BLaER1 treated with 17β-estradiol and CSF1 and Interleukin-3, amounts not matched to agents 10 nM and 100 nM (cell line): ENCODE measurements around the gene CDK6.
A peak's percentile ranks its signal among the peaks of the same experiment; 100 is the strongest.

Experiments used
- H3K27ac ChIP-seq, 11 experiments: shearing (Covaris generic); formaldehyde crosslinking; 2 replicates each; pipeline ENCODE4 v1.8.1; 2022
- H3K27me3 ChIP-seq, 11 experiments: shearing (Covaris generic); formaldehyde crosslinking; 2 replicates each; pipeline ENCODE4 v1.8.1; 2022
- H3K36me3 ChIP-seq, 11 experiments: shearing (Covaris generic); formaldehyde crosslinking; 2 replicates each; pipeline ENCODE4 v1.8.1; 2022
- H3K4me1 ChIP-seq, 10 experiments: shearing (Covaris generic); formaldehyde crosslinking; 2 replicates each; pipeline ENCODE4 v1.8.1; 2022
- H3K4me2 ChIP-seq, 11 experiments: shearing (Covaris generic); formaldehyde crosslinking; 2 replicates each; pipeline ENCODE4 v1.8.1; 2022
- H3K4me3 ChIP-seq, 10 experiments: shearing (Covaris generic); formaldehyde crosslinking; 2 replicates each; pipeline ENCODE4 v1.8.1; 2022
- H3K9ac ChIP-seq, 11 experiments: shearing (Covaris generic); formaldehyde crosslinking; 2 replicates each; pipeline ENCODE4 v1.8.1; 2022
- H3K9me3 ChIP-seq, 11 experiments: shearing (Covaris generic); formaldehyde crosslinking; replicated peaks in 1 of 11; 2 replicates each; pipeline ENCODE4 v1.8.1; 2022
- H4K20me1 ChIP-seq, 11 experiments: shearing (Covaris generic); formaldehyde crosslinking; 2 replicates each; pipeline ENCODE4 v1.8.1; 2022
- Cebpa-rat ChIP-seq, 11 experiments: shearing (Covaris generic); IDR thresholded peaks; 2 replicates each; pipeline ENCODE4 v1.8.1; 2022

CDK6 gene

DNA sequence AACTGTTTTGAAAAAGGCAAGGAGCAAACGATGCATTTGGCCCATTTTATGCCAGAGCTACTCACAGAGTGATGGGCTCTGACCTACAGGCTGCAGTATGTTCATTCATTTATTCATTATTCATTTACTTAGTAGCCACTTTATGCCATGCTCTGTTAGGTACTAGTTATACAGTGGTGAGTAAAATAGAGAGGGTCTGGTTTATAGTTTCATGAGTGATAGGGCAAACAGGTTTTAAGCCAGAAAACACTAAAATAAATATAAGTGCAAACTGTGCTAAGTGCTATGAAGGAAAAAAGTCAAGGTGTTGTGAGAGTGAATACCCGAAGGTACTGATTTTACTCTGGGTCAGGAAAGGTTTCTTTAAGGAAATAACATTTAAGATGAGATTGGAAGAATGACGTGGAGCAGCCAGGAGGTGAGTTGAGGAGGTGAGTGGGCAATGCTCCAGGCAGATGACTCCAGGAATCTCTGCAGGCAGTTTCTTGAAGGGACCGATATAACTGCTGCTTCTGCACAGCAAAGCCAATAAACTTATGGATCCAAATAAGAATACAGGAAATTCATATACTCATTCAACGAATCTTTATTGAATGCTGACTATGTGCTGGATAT, 189.3 kb downstream of the CDK6 start:
- Histone ChIP-seq H4K20me1 (no peaks in the 10 kb centered on the region), H3K4me1 (peaks cover 52 to 66% (median 61%) of the 10 kb centered on the region in 10 experiments), H3K4me3 (no peak overlapping the region), H3K9ac (peak overlapping the region in 4 of 11 experiments; percentile 0 to 52 (median 38); a peak in 3 of 22 replicates), H3K36me3 (peaks cover 0 to 8% (median 0%) of the 10 kb centered on the region in 11 experiments; a peak in 2 of 22 replicates), H3K27ac (peak overlapping the region in 7 of 11 experiments; percentile 2 to 82 (median 78); a peak in 14 of 22 replicates), H3K9me3 (peaks cover 0 to 10% (median 0%) of the 10 kb centered on the region in 11 experiments; a peak in 5 of 22 replicates), H3K27me3 (no peaks in the 10 kb centered on the region), H3K4me2 (peak overlapping the region; percentile 74 to 88 (median 82); a peak in 18 of 22 replicates)
- TF ChIP-seq Cebpa-rat (IDR thresholded peaks at IDR 0.05) = no peak

DNA sequence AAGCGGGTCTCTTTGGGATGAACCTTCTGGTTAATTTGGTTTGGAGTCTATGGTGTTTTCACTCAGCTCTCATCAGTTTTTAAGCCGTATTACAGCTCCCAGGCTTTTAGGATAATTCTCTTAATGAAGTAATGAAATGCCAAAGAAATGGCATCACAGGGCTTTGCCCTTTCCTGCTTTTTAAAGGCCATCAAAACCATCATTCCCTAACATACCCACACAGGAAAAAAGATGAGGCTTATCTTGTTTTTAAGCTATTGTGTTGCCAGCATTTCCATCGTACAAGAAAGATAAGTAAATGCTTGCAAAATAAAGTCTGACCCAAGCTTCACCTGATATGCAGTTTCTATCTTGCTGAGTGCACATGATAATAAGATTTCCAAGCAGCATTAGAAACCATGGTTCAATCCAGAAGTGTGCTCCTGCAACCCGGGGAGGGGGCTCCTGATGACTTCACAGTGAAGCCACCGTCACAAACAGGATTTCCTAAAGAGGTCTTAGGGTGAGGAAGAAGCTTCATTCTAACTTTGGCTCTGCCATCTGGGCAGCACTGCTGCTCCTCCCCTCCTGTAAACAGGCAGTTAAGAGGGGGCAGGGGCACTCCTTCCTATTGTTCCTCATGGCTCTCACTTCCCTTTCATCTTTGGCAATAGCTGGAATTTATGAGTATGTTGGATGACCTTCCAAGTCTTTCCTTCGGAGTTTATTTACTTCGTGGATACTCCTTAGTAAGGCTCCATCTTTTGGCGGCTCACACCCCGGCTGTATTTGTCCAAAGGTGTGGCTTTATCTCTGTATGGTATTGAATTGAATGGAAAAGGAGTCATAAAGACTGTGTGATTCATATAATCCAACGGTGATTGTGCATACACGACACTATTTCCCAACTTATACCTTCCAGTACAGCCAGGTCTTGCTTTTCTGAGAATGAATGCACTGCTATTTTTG, 191.0 kb downstream of the CDK6 start:
- Histone ChIP-seq H3K36me3 (peaks cover 0 to 8% (median 0%) of the 10 kb centered on the region in 11 experiments; a peak in 2 of 22 replicates), H3K9ac (peak overlapping the region in 8 of 11 experiments; percentile 10 to 63 (median 54); a peak in 16 of 22 replicates), H3K4me1 (peaks cover 68 to 83% (median 75%) of the 10 kb centered on the region in 10 experiments), H3K4me3 (peak overlapping the region in 5 of 10 experiments; percentile 1 to 38 (median 19); a peak in 9 of 20 replicates), H4K20me1 (no peaks in the 10 kb centered on the region), H3K27ac (peak overlapping the region in 9 of 11 experiments; percentile 21 to 82 (median 75); a peak in 17 of 22 replicates), H3K27me3 (no peaks in the 10 kb centered on the region), H3K4me2 (peak overlapping the region; percentile 74 to 88 (median 82)), H3K9me3 (peaks cover 0 to 10% (median 0%) of the 10 kb centered on the region in 11 experiments; a peak in 5 of 22 replicates)
- TF ChIP-seq Cebpa-rat (IDR thresholded peaks at IDR 0.05) = no peak

DNA sequence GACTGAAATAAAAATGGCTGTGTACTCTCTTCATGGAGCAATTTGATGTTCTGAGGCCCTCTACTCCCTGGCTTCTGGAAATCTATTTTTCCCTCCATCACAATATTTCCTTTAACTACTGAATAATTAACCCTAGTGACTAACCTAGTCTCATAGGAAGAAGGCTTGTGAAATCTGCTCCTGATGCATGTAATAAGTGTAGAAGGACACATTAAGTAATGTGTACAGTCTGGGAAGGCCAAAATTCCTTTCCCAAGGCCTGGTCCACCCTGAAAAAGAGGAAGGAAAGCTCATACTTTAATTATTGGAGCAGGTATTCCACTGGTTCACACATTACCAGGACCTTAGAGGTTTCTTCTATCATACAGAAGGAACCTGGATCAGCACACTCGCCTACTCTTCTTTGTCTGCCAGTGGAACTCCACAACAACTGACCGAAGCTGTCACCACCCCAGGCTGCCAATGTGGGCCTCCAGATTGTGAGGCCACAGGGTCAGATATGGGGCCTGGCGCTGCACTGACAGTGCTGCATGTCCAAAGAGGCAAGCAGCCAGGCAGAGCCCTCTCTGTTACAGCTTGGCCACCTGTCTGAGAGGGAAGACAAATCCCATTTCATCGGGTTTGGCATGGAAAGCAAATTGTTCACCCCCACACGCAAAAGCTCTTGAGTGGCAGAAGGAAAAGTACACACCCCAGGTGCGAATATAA, 191.8 kb downstream of the CDK6 start:
- Histone ChIP-seq H3K27me3 (no peaks in the 10 kb centered on the region), H3K9me3 (peaks cover 0 to 10% (median 0%) of the 10 kb centered on the region in 11 experiments; a peak in 5 of 22 replicates), H3K4me1 (peaks cover 76 to 91% (median 84%) of the 10 kb centered on the region in 10 experiments), H3K27ac (peak overlapping the region in 9 of 11 experiments; percentile 21 to 82 (median 75); a peak in 17 of 22 replicates), H3K9ac (peak overlapping the region in 8 of 11 experiments; percentile 10 to 63 (median 54); a peak in 13 of 22 replicates), H3K36me3 (peaks cover 0 to 8% (median 0%) of the 10 kb centered on the region in 11 experiments; a peak in 2 of 22 replicates), H3K4me3 (peak overlapping the region in 2 of 10 experiments; percentile 1 to 8; a peak in 3 of 20 replicates), H3K4me2 (peak overlapping the region; percentile 74 to 88 (median 82)), H4K20me1 (no peaks in the 10 kb centered on the region)
- TF ChIP-seq Cebpa-rat (IDR thresholded peaks at IDR 0.05) = no peak

DNA sequence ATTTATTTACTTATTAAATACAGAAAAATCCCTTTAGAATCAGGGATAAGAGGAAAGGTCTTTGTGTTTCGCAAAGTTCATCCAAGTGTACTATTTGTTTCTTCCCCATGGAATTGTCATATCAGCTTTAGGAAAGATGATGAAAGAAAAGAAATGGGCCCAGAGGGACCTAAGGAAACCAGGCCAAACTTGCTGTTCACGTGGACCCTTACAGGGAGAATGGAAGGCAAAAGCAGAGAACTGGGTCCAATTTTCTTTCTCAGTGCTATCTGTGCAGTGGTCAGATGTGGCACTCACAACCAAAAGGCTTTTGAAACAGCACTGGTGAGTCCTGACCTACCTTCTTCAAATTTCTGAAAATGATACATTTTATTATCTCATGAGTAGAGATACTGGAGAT, 192.6 kb downstream of the CDK6 start:
- H3K27me3 ChIP-seq = no peaks in the 10 kb centered on the region
- H3K9ac ChIP-seq = peak overlapping the region in 1 of 11 experiments; percentile 27; a peak in 2 of 22 replicates
- no peak for TF ChIP-seq Cebpa-rat (IDR thresholded peaks at IDR 0.05)
- peak overlapping the region in 7 of 11 experiments; percentile 64 to 82 (median 78); a peak in 14 of 22 replicates for H3K27ac ChIP-seq
- H3K36me3 ChIP-seq = peaks cover 0 to 8% (median 0%) of the 10 kb centered on the region in 11 experiments; a peak in 2 of 22 replicates
- H3K4me2 ChIP-seq = peak overlapping the region; percentile 74 to 88 (median 82); a peak in 21 of 22 replicates
- H3K4me1 ChIP-seq = peaks cover 84 to 99% (median 91%) of the 10 kb centered on the region in 10 experiments
- H3K4me3 ChIP-seq = no peak overlapping the region
- H4K20me1 ChIP-seq = no peaks in the 10 kb centered on the region
- H3K9me3 ChIP-seq = peaks cover 0 to 10% (median 0%) of the 10 kb centered on the region in 11 experiments; a peak in 5 of 22 replicates

DNA sequence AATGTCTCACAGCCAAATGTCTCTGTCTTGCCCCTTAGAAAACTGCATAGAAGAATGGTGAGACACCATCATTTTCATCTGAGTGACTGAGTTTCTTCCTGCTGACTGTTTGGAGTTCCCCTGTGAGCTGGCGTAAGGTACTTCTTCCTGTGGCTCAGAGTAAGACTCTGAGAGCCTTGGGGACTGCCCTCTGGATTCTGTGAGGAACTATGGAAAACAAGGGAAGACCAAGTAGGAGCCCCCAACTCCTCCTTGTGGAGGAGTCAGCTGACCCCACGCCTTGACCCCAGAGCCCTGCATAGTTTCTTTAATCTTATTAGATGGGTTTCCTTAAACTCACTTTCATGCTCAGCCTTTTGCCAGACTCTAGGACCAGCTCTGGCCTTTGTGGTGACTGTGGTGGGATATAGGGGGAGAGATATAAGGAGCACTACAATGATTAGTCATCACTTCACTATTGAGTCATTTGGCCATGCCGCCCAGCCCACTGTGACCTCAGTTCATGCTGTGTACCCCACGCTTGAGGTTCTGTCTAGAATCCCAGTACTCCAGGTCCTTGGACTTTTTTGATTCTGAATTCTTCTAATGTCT, 194.4 kb downstream of the CDK6 start:
- Histone ChIP-seq H3K4me3 (no peak overlapping the region), H3K27me3 (no peaks in the 10 kb centered on the region), H4K20me1 (no peaks in the 10 kb centered on the region), H3K4me1 (peaks cover 83 to 100% (median 95%) of the 10 kb centered on the region in 10 experiments), H3K36me3 (peaks cover 0 to 8% (median 0%) of the 10 kb centered on the region in 11 experiments; a peak in 2 of 22 replicates), H3K4me2 (peak overlapping the region; percentile 41 to 88 (median 78)), H3K27ac (peak overlapping the region in 10 of 11 experiments; percentile 28 to 82 (median 72); a peak in 19 of 22 replicates), H3K9ac (peak overlapping the region in 7 of 11 experiments; percentile 0 to 40 (median 31); a peak in 10 of 22 replicates), H3K9me3 (peaks cover 0 to 10% (median 0%) of the 10 kb centered on the region in 11 experiments; a peak in 5 of 22 replicates)
- no peak for TF ChIP-seq Cebpa-rat (IDR thresholded peaks at IDR 0.05)

DNA sequence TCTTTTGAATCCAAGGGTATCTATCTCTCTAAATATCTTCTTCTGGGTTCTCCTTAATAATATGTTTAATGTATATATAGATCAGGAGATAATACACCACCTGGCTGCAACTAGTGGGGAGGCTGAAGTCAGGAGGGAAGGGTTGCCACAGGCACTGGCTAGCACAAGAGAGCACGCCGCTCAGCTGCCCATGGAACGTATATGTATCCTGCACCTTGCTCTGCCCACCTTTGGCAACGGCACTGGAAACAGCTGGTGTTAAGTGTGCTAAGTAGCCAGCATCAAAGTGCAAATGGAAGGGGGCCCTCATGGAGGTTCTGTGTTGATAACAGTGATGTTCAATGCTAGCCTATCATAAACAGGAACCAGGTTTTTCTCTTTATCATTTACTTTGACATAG, 196.4 kb downstream of the CDK6 start:
- TF ChIP-seq Cebpa-rat (IDR thresholded peaks at IDR 0.05) = no peak
- peak overlapping the region in 9 of 11 experiments; percentile 47 to 93 (median 77); a peak in 18 of 22 replicates for H3K27ac ChIP-seq
- peak overlapping the region; percentile 59 to 80 (median 76); a peak in 21 of 22 replicates for H3K4me2 ChIP-seq
- H3K27me3 ChIP-seq = no peaks in the 10 kb centered on the region
- H4K20me1 ChIP-seq = no peaks in the 10 kb centered on the region
- H3K9me3 ChIP-seq = peaks cover 0 to 10% (median 0%) of the 10 kb centered on the region in 11 experiments; a peak in 5 of 22 replicates
- peaks cover 0 to 8% (median 0%) of the 10 kb centered on the region in 11 experiments; a peak in 2 of 22 replicates for H3K36me3 ChIP-seq
- peaks cover 82 to 100% (median 95%) of the 10 kb centered on the region in 10 experiments for H3K4me1 ChIP-seq
- H3K9ac ChIP-seq = peak overlapping the region in 8 of 11 experiments; percentile 24 to 69 (median 58); a peak in 13 of 22 replicates
- no peak overlapping the region for H3K4me3 ChIP-seq

DNA sequence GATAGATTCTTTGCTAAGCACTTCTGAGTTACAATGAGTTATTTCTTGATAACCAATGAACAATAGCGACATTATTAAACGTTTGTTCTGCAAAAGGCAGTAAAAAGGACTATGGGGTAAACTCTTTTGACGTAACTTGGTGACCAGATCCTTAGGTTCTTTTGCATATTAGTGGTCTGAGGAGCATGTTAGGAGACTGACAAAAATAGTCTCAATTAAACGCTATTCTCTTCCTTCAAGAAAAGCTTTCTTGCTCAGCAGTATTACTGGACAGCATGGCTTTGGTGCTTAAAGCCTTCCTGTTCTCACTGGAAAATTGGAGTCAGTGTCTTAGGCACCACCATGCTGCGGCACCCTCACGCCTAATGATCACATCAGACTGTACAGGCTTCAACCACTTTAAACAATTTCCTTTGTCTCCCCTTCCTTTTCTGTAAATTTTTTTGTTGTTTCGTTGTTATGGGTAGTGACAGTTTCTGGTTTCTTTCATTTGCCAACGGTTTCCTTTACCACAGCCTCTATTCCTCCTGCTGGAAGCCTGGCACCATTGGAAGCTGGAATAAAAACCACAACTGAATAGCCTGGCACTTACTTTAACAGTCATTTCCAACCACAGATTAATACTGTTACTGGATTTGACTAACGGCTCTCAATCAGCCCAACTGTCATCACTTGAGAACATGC, 197.0 kb downstream of the CDK6 start:
- Histone ChIP-seq H3K9me3 (peaks cover 0 to 10% (median 0%) of the 10 kb centered on the region in 11 experiments; a peak in 5 of 22 replicates), H4K20me1 (no peaks in the 10 kb centered on the region), H3K27me3 (no peaks in the 10 kb centered on the region), H3K4me2 (peak overlapping the region; percentile 59 to 80 (median 76)), H3K4me1 (peaks cover 82 to 100% (median 95%) of the 10 kb centered on the region in 10 experiments), H3K4me3 (0 out of 20 replicates have a peak overlapping the region, but pooled peaks of 1 of the 10 experiments have one; percentile 6), H3K36me3 (peaks cover 0 to 8% (median 0%) of the 10 kb centered on the region in 11 experiments; a peak in 2 of 22 replicates), H3K27ac (peak overlapping the region in 10 of 11 experiments; percentile 47 to 93 (median 76); a peak in 20 of 22 replicates), H3K9ac (peak overlapping the region in 10 of 11 experiments; percentile 31 to 69 (median 57); a peak in 19 of 22 replicates)
- no peak for TF ChIP-seq Cebpa-rat (IDR thresholded peaks at IDR 0.05)
